Stimulated activated naive CD4-positive, alpha-beta T cell (primary cell): ENCODE results near the gene DLGAP1.
"Not testable (repeated sequence)": the region's sequence is repeated elsewhere in the genome, so short reads cannot be mapped to it uniquely, and the experiment has no call there.

Experiments used
- DNase-seq, 6 experiments: peaks; one replicate each; lab custom pipeline; 2025; lab: John Stamatoyannopoulos, UW

Gene DLGAP1

DNA sequence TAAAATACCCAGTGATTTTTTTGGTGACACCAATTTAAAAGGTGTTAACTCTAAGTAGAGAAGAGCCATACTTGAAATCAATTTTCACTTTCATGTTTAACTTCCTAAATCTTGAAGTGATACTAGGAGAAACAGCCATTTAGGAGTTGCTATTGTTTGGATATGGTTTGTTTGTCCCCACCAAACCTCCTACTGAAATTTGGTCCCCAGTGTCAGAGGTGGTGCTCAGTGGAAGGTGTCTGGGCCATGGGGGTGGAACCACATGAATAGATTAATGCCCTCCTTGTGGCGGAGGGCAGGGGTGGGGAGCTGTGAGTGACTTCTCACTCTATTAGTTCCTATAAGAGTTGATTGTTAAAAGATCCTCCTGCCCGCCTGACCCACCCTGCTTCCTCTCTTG, 377.9 kb downstream of the DLGAP1 start:
- no peak for DNase-seq

DNA sequence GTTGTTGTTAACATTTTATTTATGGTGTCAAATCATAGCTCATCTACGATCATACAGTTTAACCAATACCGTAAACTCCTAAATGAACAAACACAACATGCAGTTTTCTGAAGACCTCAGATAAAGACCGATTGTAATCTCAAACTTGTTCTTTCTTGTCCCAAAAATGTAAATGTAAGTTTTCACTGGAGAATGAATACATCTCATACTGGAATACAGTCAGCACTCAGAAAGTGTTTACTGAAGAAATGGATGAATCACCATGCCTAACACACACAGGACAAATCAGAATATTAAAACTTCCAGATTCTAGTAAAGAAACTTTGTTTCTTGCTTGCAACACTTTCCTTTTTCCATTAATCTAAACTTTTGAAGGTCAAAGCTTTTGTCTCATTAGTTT, 380.5 kb downstream of the DLGAP1 start:
- DNase-seq: no peak

DNA sequence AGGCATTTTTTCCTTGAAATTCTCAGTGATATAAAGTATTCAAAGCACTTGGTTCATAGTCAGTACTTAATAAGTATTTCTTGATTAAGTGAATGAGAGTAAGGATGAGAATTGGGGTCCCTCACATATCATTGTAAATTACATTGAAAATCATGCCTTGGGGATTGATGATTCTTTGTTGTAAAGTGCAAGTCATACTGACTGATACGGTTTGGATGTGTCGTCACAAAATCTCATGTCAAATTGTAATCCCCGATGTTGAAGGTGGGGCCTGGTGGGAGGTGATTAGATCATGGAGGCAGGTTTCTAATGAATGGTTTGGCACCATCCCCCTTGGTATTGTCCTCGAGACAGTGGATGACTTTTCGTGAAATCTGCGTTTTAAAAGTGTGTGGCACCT, 385.9 kb downstream of the DLGAP1 start:
- DNase-seq: no peak

DNA sequence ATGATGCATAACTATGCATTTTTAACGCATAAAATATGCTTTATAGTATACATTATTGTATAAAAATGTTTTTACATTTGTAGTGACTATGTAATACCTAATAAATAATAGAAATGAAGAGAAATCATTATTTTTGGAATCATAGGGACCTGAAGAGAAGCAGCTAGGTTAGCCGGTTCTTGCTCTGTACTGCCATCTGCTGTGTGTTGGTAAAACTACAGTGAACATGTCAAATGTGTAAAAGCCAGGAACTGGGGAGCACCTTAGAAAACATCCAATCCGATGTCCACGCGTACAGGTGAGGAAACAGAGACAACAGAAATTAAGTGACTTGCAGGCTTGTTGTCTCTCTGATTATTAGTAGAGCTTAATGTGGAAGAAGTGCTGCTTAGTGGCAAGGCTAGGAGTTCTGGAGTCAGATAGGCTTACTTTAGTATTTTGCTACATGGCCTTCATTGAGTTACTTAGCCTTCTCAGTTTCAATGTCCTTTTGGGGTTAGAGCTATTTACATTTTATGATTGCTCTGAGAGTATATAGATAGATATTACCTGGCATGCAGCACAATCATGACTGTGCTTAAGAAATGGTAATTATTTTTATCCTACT, 386.5 kb downstream of the DLGAP1 start:
- peak in 2 of 6 experiments; percentile 7 to 8 for DNase-seq

DNA sequence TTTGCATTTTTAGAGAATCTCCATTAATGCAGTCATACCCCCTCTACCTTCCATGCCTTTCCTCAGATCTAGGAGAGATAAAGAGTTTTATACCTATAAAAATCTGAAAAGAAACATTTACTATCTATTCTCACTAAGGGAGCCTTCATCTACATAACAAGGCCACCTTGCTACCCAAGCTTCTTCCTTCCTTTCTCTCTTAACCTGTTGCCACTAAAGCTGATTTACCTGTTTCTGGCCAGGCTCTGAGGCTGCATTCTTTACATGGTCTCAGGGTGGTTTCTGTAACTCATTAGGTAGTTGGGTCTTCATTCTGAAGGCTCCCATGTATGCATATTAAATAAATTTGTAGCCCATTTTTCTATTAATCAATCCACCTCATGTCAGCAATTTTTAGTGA, 391.6 kb downstream of the DLGAP1 start:
- DNase-seq: no peak

DNA sequence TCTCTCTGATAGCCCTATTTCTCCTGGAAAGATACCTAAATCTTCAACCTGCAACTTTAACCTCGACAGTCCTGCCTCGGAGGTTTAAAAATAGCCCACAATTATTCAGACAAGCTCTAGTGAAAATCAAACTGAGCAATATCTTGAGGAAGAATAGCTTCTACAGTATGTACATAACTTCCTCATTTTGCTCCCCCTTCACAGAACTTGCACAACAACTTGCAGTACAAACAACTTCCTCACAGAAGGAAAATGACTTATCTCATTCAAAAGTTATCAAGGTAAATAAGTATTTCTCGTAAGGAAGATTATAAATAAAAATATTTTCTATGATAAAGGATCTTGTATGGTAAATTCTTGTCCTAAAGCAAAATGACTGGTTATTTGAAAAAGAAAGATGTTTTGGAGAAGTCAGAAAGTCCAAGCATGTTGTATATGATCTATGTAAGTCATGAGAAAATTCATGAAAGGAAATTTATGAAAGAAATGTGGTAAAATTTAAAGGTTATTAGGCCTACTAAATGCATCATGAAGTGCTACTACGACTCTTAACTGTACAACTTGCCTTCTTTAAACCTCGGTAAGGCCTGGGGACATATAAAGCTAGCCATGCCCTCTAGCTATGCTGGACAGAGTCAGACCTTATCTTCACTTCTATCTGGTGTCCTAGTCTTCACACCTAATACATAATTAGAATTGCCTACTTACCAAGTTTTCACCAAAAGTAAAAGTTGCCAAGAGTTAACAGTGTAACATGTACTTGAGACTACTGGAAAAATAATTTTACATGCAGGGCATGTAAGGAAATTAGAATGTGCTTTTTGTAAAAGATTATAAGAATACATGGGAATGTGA, 394.5 kb downstream of the DLGAP1 start:
- no peak for DNase-seq

DNA sequence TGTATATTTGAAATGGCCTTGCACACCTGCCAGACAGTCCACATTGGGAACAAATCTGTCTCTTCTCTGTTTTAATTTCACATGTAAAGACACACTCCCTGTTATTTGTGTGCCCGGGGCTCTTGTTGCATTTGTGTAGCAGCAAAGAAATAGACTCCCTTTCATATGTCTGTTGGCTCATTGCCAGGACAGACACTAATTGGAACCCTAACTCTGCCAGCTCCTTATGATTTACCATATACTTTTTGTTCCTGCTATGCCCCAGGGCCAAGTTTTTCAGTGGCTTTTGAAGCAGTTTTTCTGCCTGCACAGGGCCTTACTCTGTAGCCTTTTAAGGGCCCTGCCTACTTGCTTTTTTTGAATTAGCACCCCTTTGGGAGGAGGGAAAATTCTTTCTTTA, 396.9 kb downstream of the DLGAP1 start:
- no peak for DNase-seq

DNA sequence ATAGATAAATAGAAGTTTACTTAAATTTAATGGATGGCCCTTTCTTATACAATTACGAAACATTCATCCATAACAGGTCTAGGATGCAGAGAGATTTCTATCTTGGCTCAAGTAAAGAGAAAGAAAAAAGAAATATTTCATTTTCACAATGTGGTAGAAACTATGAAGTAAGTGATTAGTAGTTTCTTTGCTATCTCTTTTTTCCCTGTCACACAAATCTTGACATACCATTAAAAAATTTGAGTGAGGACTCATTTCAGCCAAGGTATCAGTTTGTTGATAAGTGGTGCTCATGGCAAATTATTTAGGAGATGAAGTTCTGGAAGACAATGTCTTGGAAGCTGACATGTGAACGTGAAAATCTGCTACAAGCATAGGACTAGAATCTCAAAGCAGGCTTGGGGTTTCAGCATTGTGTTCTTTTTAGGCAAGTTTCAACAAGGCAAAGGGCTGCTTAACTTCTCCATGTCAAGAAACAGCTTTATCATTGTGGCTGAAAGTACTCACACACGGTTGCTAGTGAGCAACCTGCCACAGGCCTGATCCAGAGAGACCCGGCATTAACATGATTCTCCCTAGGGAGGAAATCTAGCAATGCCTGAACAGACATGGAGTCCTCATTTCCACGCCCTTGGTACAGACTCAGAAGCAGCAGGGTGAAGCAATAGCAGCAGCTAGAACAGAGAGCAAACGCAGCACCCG, 414.6 kb downstream of the DLGAP1 start:
- no peak for DNase-seq

DNA sequence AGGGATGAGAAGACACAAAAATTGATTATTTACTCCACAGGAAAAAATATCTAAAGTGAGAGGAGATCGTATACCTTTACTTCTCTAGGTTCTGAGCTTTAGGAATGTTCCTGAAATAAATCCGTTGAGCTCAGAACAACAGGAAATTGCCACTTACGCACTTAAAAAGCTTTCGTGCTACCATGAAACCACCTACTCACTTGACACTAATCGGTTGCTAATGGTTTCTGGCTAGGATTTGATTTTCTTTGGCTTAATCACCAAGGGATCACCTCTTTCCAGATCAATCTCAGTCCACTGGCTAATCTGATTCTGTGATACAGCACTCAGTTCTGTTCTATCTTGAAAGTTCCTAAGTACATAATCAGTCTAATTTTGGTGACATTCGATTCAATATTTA, 419.6 kb downstream of the DLGAP1 start:
- no peak for DNase-seq

DNA sequence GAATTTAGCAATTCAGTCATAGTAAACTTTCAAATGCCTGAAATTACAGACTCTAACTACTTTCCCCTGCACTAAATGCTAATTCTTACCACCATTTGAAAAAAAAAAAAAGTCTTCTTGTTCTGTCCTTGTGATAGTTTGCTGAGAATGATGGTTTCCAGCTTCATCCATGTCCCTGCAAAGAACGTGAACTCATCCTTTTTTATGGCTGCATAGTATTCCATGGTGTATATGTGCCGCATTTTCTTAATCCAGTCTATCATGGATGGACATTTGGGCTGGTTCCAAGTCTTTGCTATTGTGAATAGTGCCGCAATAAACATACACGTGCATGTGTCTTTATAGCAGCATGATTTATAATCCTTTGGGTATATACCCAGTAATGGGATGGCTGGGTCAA, 420.3 kb downstream of the DLGAP1 start:
- not testable (repeated sequence) for DNase-seq

DNA sequence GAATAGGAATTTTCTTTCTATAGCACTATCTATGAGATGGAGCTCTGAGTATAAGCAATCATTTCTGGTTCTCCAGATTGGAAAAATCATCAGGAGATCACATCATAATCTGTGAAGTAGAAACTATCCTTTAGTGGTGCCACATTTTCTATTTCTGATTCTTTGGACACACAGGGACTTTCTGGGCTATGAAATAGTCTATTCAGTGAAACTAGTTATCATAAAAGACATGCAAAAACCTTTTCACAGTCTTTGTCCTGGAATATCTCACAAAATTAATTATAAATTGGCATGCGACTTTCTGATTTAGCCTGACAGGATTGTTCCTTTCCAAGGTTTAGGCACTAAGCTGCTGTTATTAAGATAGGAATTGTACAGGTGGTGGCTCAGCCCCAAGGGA, 428.6 kb downstream of the DLGAP1 start:
- no peak for DNase-seq

DNA sequence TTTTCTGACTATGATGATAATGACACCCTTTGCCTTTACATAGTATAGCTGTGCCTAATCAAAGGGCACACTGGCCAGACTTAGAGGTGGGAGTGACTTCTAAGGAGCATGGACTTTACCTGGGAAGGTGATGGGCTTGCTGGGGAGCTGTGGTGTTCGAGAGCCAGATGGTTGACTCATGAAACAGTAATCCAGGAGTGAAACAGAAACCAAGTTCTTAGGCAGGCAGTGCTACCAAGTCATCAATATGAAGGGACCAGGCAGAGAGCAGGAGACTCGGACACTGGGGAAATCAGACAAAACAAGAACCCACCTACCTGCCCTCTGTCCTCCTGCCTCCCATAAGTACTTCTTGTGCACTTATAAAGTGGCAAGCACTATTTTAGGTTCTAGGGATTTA, 430.4 kb downstream of the DLGAP1 start:
- no peak for DNase-seq

DNA sequence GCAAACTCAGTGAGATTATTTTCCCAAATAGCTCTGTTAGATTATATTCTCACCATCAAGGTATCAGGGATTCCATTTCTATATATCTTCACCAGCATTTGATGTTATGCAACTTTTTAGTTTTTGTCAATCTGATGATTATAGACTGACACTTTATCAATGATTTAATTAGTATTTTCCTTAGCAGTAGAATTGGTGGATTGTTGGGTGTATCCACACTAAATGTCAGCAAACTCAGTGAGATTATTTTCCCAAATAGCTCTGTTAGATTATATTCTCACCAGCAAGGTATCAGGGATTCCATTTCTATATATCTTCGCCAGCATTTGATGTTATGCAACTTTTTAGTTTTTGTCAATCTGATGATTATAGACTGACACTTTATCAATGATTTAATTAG, 432.4 kb downstream of the DLGAP1 start:
- DNase-seq: not testable (repeated sequence)

DNA sequence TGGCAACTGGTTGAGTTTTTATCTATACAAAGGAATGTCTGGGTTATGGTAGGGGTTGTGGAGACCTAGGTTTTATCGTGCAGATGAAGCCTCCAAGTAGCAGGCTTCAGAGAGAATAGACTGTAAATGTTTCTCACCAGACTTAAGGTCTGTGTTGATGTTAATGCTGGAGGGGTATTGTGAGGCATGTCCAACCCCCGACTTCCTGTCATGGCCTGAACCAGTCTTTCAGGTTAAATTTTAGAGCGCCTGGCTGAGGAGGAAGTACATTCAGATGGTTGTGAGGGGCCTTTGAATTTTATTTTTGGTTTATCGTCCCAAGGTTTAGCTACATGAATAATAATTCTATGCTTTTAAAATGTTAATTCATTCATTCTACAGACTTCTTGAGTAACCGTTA, 435.1 kb downstream of the DLGAP1 start:
- no peak for DNase-seq

DNA sequence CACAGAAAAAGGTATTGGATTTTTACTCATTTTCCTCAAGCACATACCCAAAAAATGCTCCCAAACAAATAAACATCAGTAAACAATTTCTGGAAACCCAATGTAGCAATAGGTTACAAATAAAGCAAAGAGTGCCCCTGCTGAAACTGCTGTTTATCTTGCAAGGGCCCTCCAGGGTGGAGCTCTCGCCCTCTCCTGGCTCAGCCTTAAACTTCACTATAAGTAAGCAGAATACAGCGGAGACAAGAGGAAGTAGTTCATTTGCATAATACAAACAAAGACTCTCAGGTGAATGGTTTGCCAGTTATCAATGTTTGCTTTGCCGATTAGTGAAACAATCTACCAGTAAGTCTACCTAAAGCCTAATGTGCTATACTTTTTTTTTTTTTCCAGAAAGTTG, 437.6 kb downstream of the DLGAP1 start:
- no peak for DNase-seq

DNA sequence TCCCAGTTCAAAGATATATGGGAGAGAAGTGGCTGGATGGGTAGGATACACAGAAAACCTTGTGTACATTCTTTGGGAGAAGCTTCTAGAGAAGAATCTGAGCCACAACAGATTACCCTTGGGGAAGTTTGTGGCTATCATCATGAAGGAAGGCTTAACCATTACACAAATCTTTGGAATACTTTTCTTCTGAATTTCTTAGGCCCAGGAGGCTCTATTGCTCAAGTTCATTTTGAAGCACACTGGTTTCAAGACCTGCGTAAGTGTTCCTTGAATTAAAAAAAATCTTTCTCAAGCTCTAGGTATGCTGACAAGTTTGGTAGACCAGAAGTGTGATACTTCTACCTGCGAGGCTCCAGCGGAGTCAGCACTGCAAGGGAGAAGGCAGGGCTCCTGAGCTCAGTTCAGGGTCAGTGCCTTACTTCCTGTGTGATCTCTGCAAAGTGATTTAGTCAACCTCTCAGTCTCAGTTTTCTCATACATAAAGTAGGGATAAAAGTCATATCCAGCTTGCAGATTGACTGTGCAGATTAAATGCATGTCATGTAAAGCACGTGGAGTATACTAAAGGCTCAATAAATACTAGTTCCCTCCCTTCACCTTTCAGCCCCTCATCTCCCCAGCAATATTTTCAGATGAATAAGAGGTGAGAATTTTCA, 438.6 kb downstream of the DLGAP1 start:
- DNase-seq: no peak

DNA sequence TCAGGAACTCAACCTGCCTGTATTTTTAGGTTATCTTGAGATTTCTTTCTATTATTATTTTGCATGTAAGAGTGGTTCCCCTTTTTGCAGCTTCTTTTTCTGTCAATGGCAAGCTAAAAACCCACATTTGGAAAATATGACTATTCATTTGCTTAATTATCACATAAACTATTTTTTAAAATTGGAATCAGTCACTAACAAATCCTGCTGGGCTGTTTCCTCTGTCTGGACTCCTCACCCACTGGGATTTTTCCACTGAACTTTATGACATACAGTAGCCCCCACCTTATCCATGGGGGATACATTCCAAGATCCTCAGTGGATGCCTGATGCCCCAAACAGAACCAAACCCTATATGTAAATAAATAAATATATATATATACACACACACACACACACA, 447.3 kb downstream of the DLGAP1 start:
- no peak for DNase-seq

DNA sequence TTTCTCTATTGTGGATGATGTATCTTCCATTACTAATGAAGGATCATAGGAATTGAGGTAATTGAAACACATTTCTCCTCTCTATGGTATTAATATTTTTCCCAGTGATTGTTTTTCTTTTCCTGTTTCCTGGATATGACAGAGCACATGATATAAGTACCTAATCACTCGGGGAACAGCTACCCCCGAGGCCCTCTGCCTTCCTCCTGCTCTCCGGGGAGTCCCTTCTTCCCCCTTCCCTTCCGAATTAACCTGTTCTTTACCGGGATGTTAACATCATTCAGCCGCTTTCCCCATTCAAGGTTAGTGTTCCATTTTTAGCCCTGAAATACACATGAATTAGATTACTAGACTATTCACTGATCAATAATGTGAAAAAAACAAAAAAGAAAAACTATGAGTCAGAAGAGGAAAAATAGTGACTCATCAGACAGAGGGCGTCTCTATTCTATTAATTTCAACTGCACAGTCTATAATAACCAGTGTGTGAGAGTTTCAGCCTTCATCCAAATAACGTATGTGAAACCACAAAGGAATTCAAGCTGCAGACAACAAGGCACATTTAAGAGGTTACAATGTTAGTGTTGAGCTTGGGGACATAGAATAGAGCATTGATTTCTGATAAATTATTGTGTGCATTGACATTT, 450.8 kb downstream of the DLGAP1 start:
- DNase-seq: no peak

DNA sequence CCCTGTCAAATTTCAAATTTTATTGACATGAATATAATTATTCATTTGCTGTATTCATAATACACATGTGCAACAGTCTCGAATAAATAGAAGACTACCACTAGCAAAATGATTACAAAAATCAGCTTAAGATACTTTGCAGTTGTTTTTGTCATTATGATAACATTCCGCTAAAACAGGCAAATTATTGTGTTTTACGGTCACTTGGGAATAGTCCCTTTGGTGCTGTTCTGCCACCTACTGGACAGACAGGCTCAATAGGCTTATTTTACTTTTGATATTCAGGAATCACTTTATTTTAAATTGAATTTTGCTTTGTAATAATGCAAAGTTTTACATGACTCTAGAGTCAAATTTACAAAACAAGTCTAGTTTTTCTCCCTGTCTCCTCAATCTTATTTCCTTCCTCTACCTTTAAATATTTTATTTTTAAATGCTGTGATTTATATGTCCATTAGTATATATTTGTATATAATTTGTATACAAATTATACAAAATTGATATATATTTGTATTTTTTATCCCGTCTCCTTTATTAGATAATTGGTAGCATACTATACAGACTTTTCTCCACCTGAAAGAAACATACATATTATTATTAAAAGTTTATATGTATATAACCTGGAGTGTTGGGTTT, 456.3 kb downstream of the DLGAP1 start:
- no peak for DNase-seq

DNA sequence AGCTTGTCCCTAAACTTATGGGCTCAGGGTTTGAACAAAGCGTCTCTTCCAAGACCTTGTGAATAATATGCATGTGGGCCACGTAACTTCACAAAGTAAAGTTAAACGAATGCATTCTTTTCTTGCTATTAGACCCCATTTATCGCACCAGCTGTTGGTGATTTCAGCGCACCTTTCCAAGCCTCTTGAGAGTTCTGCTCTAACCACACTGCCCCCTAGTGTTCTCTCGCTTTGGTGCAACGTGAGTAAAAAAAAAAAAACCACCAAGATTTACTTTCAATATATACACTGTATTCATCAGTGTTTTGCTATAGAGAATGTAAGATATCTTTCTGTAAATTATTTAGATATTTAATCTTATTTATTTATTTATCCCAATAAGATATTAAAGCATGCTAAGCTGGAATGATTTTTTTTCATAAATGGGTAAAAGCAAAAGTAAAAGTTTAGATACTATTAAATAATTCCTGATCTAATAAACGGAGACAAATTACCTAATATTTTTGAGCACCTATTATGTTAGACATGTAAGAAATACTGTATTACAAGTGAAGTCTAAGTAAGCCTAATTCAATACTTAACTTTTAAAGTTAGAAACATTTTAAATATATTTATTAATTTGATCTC, 459.5 kb downstream of the DLGAP1 start:
- DNase-seq: peak in 4 of 6 experiments; percentile 2 to 53 (median 23)
